GM12801 (cell line): ENCODE data around the gene TFAP2E.

Experiments
- TF ChIP-seq, protein P1 (sequence below): IDR thresholded peaks from one replicate; pipeline ENCODE4 v1.5.1; 2011; ENCODE audit warnings: control low read depth; ENCODE audit not compliant: insufficient read length; ENCODE audit errors: extremely low read depth

Gene TFAP2E

GRCh38 chr1:35553851-35554250, 19.3 kb upstream of the TFAP2E start:
- TF ChIP-seq, protein P1, sequence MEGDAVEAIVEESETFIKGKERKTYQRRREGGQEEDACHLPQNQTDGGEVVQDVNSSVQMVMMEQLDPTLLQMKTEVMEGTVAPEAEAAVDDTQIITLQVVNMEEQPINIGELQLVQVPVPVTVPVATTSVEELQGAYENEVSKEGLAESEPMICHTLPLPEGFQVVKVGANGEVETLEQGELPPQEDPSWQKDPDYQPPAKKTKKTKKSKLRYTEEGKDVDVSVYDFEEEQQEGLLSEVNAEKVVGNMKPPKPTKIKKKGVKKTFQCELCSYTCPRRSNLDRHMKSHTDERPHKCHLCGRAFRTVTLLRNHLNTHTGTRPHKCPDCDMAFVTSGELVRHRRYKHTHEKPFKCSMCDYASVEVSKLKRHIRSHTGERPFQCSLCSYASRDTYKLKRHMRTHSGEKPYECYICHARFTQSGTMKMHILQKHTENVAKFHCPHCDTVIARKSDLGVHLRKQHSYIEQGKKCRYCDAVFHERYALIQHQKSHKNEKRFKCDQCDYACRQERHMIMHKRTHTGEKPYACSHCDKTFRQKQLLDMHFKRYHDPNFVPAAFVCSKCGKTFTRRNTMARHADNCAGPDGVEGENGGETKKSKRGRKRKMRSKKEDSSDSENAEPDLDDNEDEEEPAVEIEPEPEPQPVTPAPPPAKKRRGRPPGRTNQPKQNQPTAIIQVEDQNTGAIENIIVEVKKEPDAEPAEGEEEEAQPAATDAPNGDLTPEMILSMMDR = no peak

DNA sequence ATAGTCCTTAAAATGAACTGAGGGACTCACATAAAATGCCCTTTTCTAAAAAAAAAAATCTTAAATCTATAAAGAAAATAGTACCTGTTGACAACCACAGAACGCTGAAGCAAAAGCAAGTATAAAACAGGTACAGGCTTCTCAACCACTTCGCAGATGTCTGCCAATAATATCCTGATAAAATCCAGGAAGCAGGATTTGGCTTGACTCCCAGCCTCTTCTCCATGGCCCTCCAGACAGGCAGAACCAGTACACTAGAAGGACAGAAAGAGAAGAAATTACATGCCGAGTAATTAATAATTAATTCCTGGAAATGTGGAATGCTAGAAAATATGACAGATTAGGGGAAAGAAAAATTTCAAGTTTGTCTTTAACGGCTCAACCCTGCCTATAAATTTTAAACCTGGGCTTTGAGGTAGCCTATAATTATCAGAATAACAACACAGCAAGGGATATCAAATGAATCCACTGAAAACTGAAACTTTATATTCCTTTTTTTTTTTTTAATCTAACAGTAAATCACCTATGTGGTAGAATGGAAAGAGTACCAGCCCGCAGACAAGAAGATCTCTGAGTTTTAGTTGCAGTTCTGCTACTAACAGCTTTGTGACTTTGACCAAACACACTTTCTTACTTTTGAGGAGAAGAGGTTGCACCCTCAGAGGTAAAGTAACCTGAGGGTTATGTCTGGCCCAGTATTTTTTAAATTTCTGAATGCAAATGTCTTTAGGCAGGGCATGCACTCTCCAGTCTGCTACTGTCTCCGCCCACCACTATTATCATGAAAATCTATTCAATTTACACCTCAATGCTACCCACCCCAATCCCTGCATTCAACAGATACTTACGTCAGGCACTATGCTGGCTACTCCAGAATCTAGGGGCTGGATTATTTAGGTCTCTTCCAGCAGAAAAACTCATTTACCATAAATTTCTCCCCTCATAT, 18.6 kb upstream of the TFAP2E start:
- TF ChIP-seq, protein P1 = no peak

- TF ChIP-seq, protein P1 = no peak
These were observed 17.9 kb upstream of the TFAP2E start for GRCh38 chr1:35555212-35555584.

- TF ChIP-seq, protein P1 = no peak
These were observed 17.3 kb upstream of the TFAP2E start for GRCh38 chr1:35555601-35556477.

GRCh38 chr1:35556484-35557117, 16.5 kb upstream of the TFAP2E start:
- TF ChIP-seq, protein P1 = no peak

DNA sequence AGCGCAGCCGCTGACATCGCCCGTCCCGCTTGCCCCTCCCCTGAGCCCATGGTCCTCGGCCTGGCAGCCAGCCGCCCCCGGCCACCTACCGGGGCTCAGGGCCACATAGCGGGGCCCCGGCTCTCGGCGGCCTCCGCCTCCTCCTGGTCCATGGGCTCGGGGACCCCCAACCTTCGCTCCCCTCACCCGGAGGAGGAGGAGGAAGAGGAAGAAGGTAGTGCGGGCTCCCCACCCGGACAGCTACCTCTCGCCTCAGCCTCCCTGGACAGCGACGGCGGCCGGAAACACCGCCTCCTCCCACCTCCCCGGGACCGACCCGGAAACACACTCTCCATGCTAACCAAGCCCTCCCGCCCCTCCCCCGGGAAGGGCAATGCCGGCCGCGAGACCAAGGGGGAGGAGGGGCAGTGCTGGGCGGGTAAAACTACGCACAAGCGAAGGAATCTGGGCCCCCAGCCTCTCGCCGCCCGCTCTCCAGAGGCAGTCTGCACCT, 15.9 kb upstream of the TFAP2E start, which contains the start of gene KIAA0319L:
Gene KIAA0319L (minus strand): TSS at position 286 of the 493 bp plus-strand sequence. CDS start 2,912 bp downstream, outside the sequence.
- TF ChIP-seq, protein P1 = no peak
